ENCODE measurements around the gene SYT14. TPM values are rescaled to one million over a fixed set of nuclear protein-coding genes. Genes with fewer than 3 reads are reported as not detected.

SYT14 gene
- total and polyA plus RNA-seq, 2 of the 4 experiments (the other 2 are of a cell fraction), result 0.14 to 1.3 TPM

GRCh38 chr1:210072129-210072528 is 134.1 kb downstream of the SYT14 start:
- DNase-seq (no peak), ATAC-seq (ENCODE audit: low read depth) (no peak)
- dilution Hi-C loops (cut with HindIII; ENCODE audit: low sequenced_read_pairs, unreplicated experiment) (no loop called here), intact Hi-C loops (cut with micrococcal nuclease) (no loop called here), in situ Hi-C loops (cut with MboI; ENCODE audit: low sequenced_read_pairs) (no loop called here)
- no peak overlapping the region for H3K23ac ChIP-seq (ENCODE audit: low read depth, low read length)
- H3K18ac ChIP-seq (ENCODE audit: low read depth, low read length), result no peak overlapping the region
- no peaks in the 10 kb centered on the region for H3K4me1 ChIP-seq (ENCODE audit: control insufficient read depth, insufficient read depth, low read length)
- no peak overlapping the region for H4K5ac ChIP-seq (ENCODE audit: low read depth, low read length)
- H3K9me1 ChIP-seq (ENCODE audit: insufficient read depth, low read length), result no peaks in the 10 kb centered on the region
- H3K27me3 ChIP-seq (ENCODE audit: control insufficient read depth, insufficient read depth, low read length), result no peaks in the 10 kb centered on the region
- no peak overlapping the region for H2BK20ac ChIP-seq (ENCODE audit: low read depth, low read length)
- H3K9ac ChIP-seq (ENCODE audit: low read depth, low read length), result no peak overlapping the region
- TF ChIP-seq CHD1 (IDR thresholded peaks at IDR 0.05; ENCODE audit: low read depth, low read length), result no peak
- no peak for TF ChIP-seq MXI1 (IDR thresholded peaks at IDR 0.05; ENCODE audit: borderline replicate concordance, low read depth, low read length)
- no peak for TF ChIP-seq POLR2A (IDR thresholded peaks at IDR 0.05; ENCODE audit: low read depth, low read length)
- no peak for TF ChIP-seq RFX5 (IDR thresholded peaks at IDR 0.05; ENCODE audit: low read depth, low read length)
- TF ChIP-seq SMC3 (IDR thresholded peaks at IDR 0.05; ENCODE audit: low read depth, low read length), result no peak
- no peak for TF ChIP-seq USF2 (IDR thresholded peaks at IDR 0.05; ENCODE audit: low read depth, low read length)
- no peak for TF ChIP-seq BHLHE40 (IDR thresholded peaks at IDR 0.05; ENCODE audit: low read depth, low read length)
- TF ChIP-seq ELK1 (IDR thresholded peaks at IDR 0.05; ENCODE audit: borderline replicate concordance, low read depth, low read length), result no peak
- H3K79me1 ChIP-seq (ENCODE audit: low read depth in 1 of 2, low read length in 2 of 2), result no peaks in the 10 kb centered on the region
- H3K27ac ChIP-seq (ENCODE audit: insufficient read depth, low read length), result no peak overlapping the region
- H2AK9ac ChIP-seq (replicated peaks; ENCODE audit: low read depth, low read length, poor library complexity), result no peak overlapping the region
- no peak overlapping the region for H2BK120ac ChIP-seq (ENCODE audit: low read depth, low read length)
- no peaks in the 10 kb centered on the region for H3K36me3 ChIP-seq (ENCODE audit: control insufficient read depth, insufficient read depth, low read length)
- H2AFZ ChIP-seq (replicated peaks; ENCODE audit: low read length, poor library complexity), result no peak overlapping the region
- H4K8ac ChIP-seq (ENCODE audit: low read depth in 2 of 2, low read length in 2 of 2), result no peak overlapping the region
- no peak overlapping the region for H3K56ac ChIP-seq (ENCODE audit: extremely low read depth, insufficient read depth, low read length)
- no peak overlapping the region for H3K4me2 ChIP-seq (ENCODE audit: low read depth, low read length)
- H3K4ac ChIP-seq (ENCODE audit: low read depth, low read length), result no peak overlapping the region
- no peak overlapping the region for H3K4me3 ChIP-seq (ENCODE audit: insufficient read depth, low read depth, low read length)
- CTCF ChIA-PET, result interaction anchor here (1.4 to 1.7 kb wide), 2 partner anchors 11 to 14 kb away, joined by 4 to 5 read pairs; no protein-coding TSS in a partner anchor
- no peak overlapping the region for H2BK15ac ChIP-seq (ENCODE audit: low read depth, low read length)
- H4K20me1 ChIP-seq (ENCODE audit: insufficient read depth, low read length), result no peaks in the 10 kb centered on the region
- POLR2A ChIA-PET (ENCODE audit: unreplicated experiment), result no interaction called here
- no peak overlapping the region for H2BK5ac ChIP-seq (ENCODE audit: low read depth, low read length, poor library complexity, severe bottlenecking)
- H3K14ac ChIP-seq (replicated peaks; ENCODE audit: low read depth, low read length), result no peak overlapping the region
- H4K91ac ChIP-seq (ENCODE audit: insufficient read depth, low read depth, low read length), result no peak overlapping the region
- H2AK5ac ChIP-seq (ENCODE audit: low read depth, low read length), result no peak overlapping the region
- BruUV-seq (replicated peaks), result no TSS peak
- H3K9me3 ChIP-seq (ENCODE audit: control insufficient read depth, insufficient read depth, low read length), result no peaks in the 10 kb centered on the region
